Tibial nerve (tissue), 4 donors: ENCODE data around the gene SIT1. TPM values are rescaled to one million over a fixed set of nuclear protein-coding genes. Genes with fewer than 3 reads are reported as not detected.

ENCODE experiments used
- DNase-seq, 2 donors: peaks; one replicate each; pipeline ENCODE4 v3.0.0-alpha.2; 2019; ENCODE audit warnings: low spot score in 2 of 2
- H3K27ac ChIP-seq, 4 donors: fragments of 200-600 bp; sonication (generic) in 3 of 4; one replicate each; pipeline ENCODE4 v1.5.1; 2017 to 2019; ENCODE audit warnings: mild to moderate bottlenecking in 1 of 4
- H3K27me3 ChIP-seq, 2 donors: fragments of 200-600 bp; sonication (generic) in 1 of 2; one replicate each; pipeline versions ENCODE4 v1.5.1 to v1.6.0; 2017 to 2019
- H3K36me3 ChIP-seq, 3 donors: fragments of 200-600 bp; sonication (generic); one replicate each; pipeline ENCODE4 v1.5.1; 2018 to 2019
- H3K4me1 ChIP-seq, 4 donors: fragments of 200-600 bp; sonication (generic) in 3 of 4; one replicate each; pipeline ENCODE4 v1.5.1; 2017 to 2019
- H3K4me3 ChIP-seq, 4 donors: fragments of 200-600 bp; sonication (generic) in 3 of 4; one replicate each; pipeline ENCODE4 v1.5.1; 2017 to 2019; ENCODE audit warnings: mild to moderate bottlenecking in 1 of 4, moderate library complexity in 1 of 4
- H3K9me3 ChIP-seq, 4 donors: fragments of 200-600 bp; sonication (generic) in 3 of 4; one replicate each; pipeline ENCODE4 v1.5.1; 2017 to 2019
- CTCF ChIP-seq, 5 experiments: fragments of 200-600 bp in 3 of 5; fragments of 450-650 bp in 2 of 5; sonication (generic) in 3 of 5; IDR thresholded peaks; one replicate each; pipeline ENCODE4 v1.5.1; 2016 to 2019; ENCODE audit warnings: antibody characterized with exemption in 5 of 5, mild to moderate bottlenecking in 3 of 5, moderate library complexity in 2 of 5
- EP300 ChIP-seq, 2 donors: sonication (generic); formaldehyde crosslinking; IDR thresholded peaks; one replicate each; pipeline ENCODE4 v1.6.1; 2017; ENCODE audit warnings: antibody characterized with exemption in 2 of 2, mild to moderate bottlenecking in 1 of 2
- POLR2A ChIP-seq, 2 donors: fragments of 450-650 bp; IDR thresholded peaks; one replicate each; pipeline ENCODE4 v1.6.1; 2017; ENCODE audit warnings: antibody characterized with exemption in 2 of 2, mild to moderate bottlenecking in 2 of 2, moderate library complexity in 2 of 2
- WGBS, 2 donors: methylation state at CpG; one replicate each; pipeline ENCODE4 v1.1.5; 2018; 5-methylcytosine and 5-hydroxymethylcytosine counted together
- total RNA-seq, 4 donors: library from RNA; depleted of rRNA; stranded (reverse); fragments of >200 nt; gene quantifications; one replicate each; pipeline ENCODE4 v1.1.0, GENCODE V29; 2016

The SIT1 gene
- total RNA-seq, 4 donors from 2014 or later = 0.39 TPM; not detected in 3

GRCh38 chr9:35605351-35606137 lies 45.2 kb downstream of the SIT1 start:
- Histone ChIP-seq H3K27me3 (no peaks in the 10 kb centered on the region), H3K4me1 (peaks cover 0 to 30% (median 22%) of the 10 kb centered on the region in 4 donors), H3K36me3 (peaks cover 0 to 38% (median 6%) of the 10 kb centered on the region in 3 donors), H3K27ac (peak overlapping the region; percentile 88 to 97 (median 89)), H3K4me3 (peak overlapping the region; percentile 72 to 94 (median 88)), H3K9me3 (no peaks in the 10 kb centered on the region)
- TF ChIP-seq CTCF (IDR thresholded peaks at IDR 0.05) (no peak), EP300 (IDR thresholded peaks at IDR 0.05) (no peak), POLR2A (IDR thresholded peaks at IDR 0.05) (no peak)
- WGBS, 2 donors = 0 to 2% methylated on average over 8 to 47 of the region's 76 CpGs
- no peak for DNase-seq

- Histone ChIP-seq H3K27me3 (no peaks in the 10 kb centered on the region), H3K27ac (peak within 1 kb of the TSS; percentile 88 to 97 (median 93)), H3K9me3 (no peaks in the 10 kb centered on the region), H3K4me1 (peaks cover 0 to 30% (median 22%) of the 10 kb centered on the region in 4 donors), H3K4me3 (peak within 1 kb of the TSS; percentile 72 to 94 (median 90)), H3K36me3 (peaks cover 0 to 30% (median 6%) of the 10 kb centered on the region in 3 donors)
- TF ChIP-seq EP300 (IDR thresholded peaks at IDR 0.05) (peak in 1 of 2 donors; percentile 7), CTCF (IDR thresholded peaks at IDR 0.05) (no peak)
- DNase-seq = peak in 1 of 2 donors; percentile 36
- WGBS, 2 donors = 0% methylated on average over 27 to 29 of the region's 55 CpGs
Observed at GRCh38 chr9:35604578-35605350, 46.0 kb downstream of the SIT1 start, which contains the start of gene TESK1. TESK1 (plus strand) TSS chr9:35605262; CDS start chr9:35605620, 358 bp downstream.

- H3K4me1 ChIP-seq = peaks cover 0 to 30% (median 22%) of the 10 kb centered on the region in 4 donors
- no peaks in the 10 kb centered on the region for H3K27me3 ChIP-seq
- WGBS, 2 donors = 0 to 1% methylated on average over 16 to 23 of the region's 41 CpGs
- H3K27ac ChIP-seq = peak overlapping the region; percentile 88 to 97 (median 93)
- H3K9me3 ChIP-seq = no peaks in the 10 kb centered on the region
- peak overlapping the region; percentile 72 to 94 (median 90) for H3K4me3 ChIP-seq
- peak; percentile 90 to 95 for TF ChIP-seq EP300 (IDR thresholded peaks at IDR 0.05)
- TF ChIP-seq CTCF (IDR thresholded peaks at IDR 0.05) = peak; percentile 82 to 99 (median 98)
- TF ChIP-seq POLR2A (IDR thresholded peaks at IDR 0.05) = peak; percentile 28 to 82
- DNase-seq = peak; percentile 98 to 99
- H3K36me3 ChIP-seq = peaks cover 0 to 23% (median 6%) of the 10 kb centered on the region in 3 donors
Observed at GRCh38 chr9:35603986-35604577, 46.6 kb downstream of the SIT1 start.

- WGBS, 2 donors = 2 to 3% methylated on average over 18 of the region's 18 CpGs
- no peaks in the 10 kb centered on the region for H3K27me3 ChIP-seq
Observed at GRCh38 chr9:35603506-35603985, 47.2 kb downstream of the SIT1 start.

More at GRCh38 chr9:35603506-35603985, 47.2 kb downstream of the SIT1 start:
- peaks cover 0 to 18% (median 3%) of the 10 kb centered on the region in 3 donors for H3K36me3 ChIP-seq
- H3K27ac ChIP-seq = peak overlapping the region; percentile 88 to 97 (median 90)
- peak; percentile 58 to 84 for DNase-seq
- peaks cover 0 to 30% (median 22%) of the 10 kb centered on the region in 4 donors for H3K4me1 ChIP-seq
- TF ChIP-seq CTCF (IDR thresholded peaks at IDR 0.05) = no peak
- TF ChIP-seq EP300 (IDR thresholded peaks at IDR 0.05) = no peak
- TF ChIP-seq POLR2A (IDR thresholded peaks at IDR 0.05) = no peak
- no peaks in the 10 kb centered on the region for H3K9me3 ChIP-seq
- H3K4me3 ChIP-seq = peak overlapping the region; percentile 35 to 94 (median 72)
